SK-N-MC (cell line): ENCODE measurements around the gene GPS1.

Experiments used
- EZH2 ChIP-seq: fragments of 200-600 bp; sonication (generic); IDR thresholded peaks from one replicate; pipeline ENCODE4 v1.6.1; 2017; ENCODE audit warnings: antibody characterized with exemption
- POLR2AphosphoS5 ChIP-seq: IDR thresholded peaks from 2 replicates; pipeline ENCODE4 v1.6.1; 2012; ENCODE audit warnings: mild to moderate bottlenecking, low read depth, low read length, borderline replicate concordance

GRCh38 chr17:82081966-82082365 lies 30.3 kb downstream of the GPS1 start:
- TF ChIP-seq POLR2AphosphoS5 (no peak), EZH2 (no peak)
